ENCODE data around the gene CCDC30.

GRCh38 chr1:42593486-42594100 is 130.5 kb downstream of the CCDC30 start:
- TF ChIP-seq, protein P1, sequence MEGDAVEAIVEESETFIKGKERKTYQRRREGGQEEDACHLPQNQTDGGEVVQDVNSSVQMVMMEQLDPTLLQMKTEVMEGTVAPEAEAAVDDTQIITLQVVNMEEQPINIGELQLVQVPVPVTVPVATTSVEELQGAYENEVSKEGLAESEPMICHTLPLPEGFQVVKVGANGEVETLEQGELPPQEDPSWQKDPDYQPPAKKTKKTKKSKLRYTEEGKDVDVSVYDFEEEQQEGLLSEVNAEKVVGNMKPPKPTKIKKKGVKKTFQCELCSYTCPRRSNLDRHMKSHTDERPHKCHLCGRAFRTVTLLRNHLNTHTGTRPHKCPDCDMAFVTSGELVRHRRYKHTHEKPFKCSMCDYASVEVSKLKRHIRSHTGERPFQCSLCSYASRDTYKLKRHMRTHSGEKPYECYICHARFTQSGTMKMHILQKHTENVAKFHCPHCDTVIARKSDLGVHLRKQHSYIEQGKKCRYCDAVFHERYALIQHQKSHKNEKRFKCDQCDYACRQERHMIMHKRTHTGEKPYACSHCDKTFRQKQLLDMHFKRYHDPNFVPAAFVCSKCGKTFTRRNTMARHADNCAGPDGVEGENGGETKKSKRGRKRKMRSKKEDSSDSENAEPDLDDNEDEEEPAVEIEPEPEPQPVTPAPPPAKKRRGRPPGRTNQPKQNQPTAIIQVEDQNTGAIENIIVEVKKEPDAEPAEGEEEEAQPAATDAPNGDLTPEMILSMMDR (optimal IDR thresholded peaks at IDR 0.05 in 1 of 3, IDR thresholded peaks at IDR 0.05 in 1 of 3, conservative IDR thresholded peaks at IDR 0.05 in 1 of 3; ENCODE audit: extremely low read depth in 1 of 3, insufficient read depth in 2 of 3, low read length in 3 of 3): no peak
- no peak for TF ChIP-seq EZH2 (IDR thresholded peaks at IDR 0.05; ENCODE audit: low read length)

Measured in keratinocyte (primary cell).